ENCODE measurements around the gene TNFAIP8. TPM values are rescaled to one million over a fixed set of nuclear protein-coding genes. Genes with fewer than 3 reads are reported as not detected.

Gene TNFAIP8
- total and polyA plus RNA-seq, 10 of the 15 experiments (the other 5 are each of a cell fraction or from before 2014, with no cell fraction given) = 124 to 324 (median 177) TPM

GRCh38 chr5:119411361-119412278, 55.8 kb downstream of the TNFAIP8 start (continued):
- no peak for TF ChIP-seq E4F1 (IDR thresholded peaks at IDR 0.05; ENCODE audit: borderline replicate concordance, partially characterized antibody)
- TF ChIP-seq DPF2 (IDR thresholded peaks at IDR 0.05) = no peak
- TF ChIP-seq MAX (IDR thresholded peaks at IDR 0.05; ENCODE audit: low read depth, low read length) = no peak
- peak; percentile 72; the same call in 1 of the 2 replicates for TF ChIP-seq ZNF592 (IDR thresholded peaks at IDR 0.05)
- TF ChIP-seq SRF (IDR thresholded peaks at IDR 0.05; ENCODE audit: low read depth in 2 of 2, low read length in 2 of 2) = no peak
- TF ChIP-seq TCF7 (IDR thresholded peaks at IDR 0.05; ENCODE audit: borderline replicate concordance) = no peak
- TF ChIP-seq BCL11A (IDR thresholded peaks at IDR 0.05; ENCODE audit: low read depth, low read length) = no peak
- TF ChIP-seq RELB (IDR thresholded peaks at IDR 0.05; ENCODE audit: low read depth) = peak; percentile 68
- TF ChIP-seq SMARCA5 (IDR thresholded peaks at IDR 0.05) = peak; percentile 59; the same call in 1 of the 2 replicates
- no peak for TF ChIP-seq NR2C1 (IDR thresholded peaks at IDR 0.05)
- no peak for TF ChIP-seq POLR2AphosphoS2 (IDR thresholded peaks at IDR 0.05; ENCODE audit: low read depth, low read length)
- 0 out of 2 replicates have a peak, but pooled peaks have one; percentile 12 for TF ChIP-seq IRF4 (IDR thresholded peaks at IDR 0.05; ENCODE audit: low read depth, low read length)
- TF ChIP-seq SIN3A (IDR thresholded peaks at IDR 0.05; ENCODE audit: low read depth, low read length) = no peak
- TF ChIP-seq POU2F2 (IDR thresholded peaks at IDR 0.05; ENCODE audit: borderline replicate concordance, low read depth, low read length) = no peak
- 0 out of 2 replicates have a peak, but pooled peaks have one; percentile 9 for TF ChIP-seq MTA2 (IDR thresholded peaks at IDR 0.05; ENCODE audit: low read depth)
- TF ChIP-seq HSF1 (IDR thresholded peaks at IDR 0.05; ENCODE audit: low read depth, low read length) = no peak
- no peak for TF ChIP-seq CBX3 (IDR thresholded peaks at IDR 0.05; ENCODE audit: borderline replicate concordance, low read depth)
- TF ChIP-seq NFXL1 (IDR thresholded peaks at IDR 0.05; ENCODE audit: borderline replicate concordance) = no peak
- TF ChIP-seq BHLHE40 (IDR thresholded peaks at IDR 0.05; ENCODE audit: borderline replicate concordance in 1 of 2, low read depth in 2 of 2, low read length in 1 of 2) = no peak

All from GM12878 (cell line).